Activated naive CD8-positive, alpha-beta T cell treated with anti-CD3 and anti-CD28 coated beads, Interleukin-2, amount 10 ng/mL, durations not matched to agents 7 days and 5 days (primary cell): ENCODE measurements around the gene HMCES. TPM values are rescaled to one million over a fixed set of nuclear protein-coding genes. Genes with fewer than 3 reads are reported as not detected.
A peak's percentile ranks its signal among the peaks of the same experiment; 100 is the strongest.
"Not testable (repeated sequence)": the region's sequence is repeated elsewhere in the genome, so short reads cannot be mapped to it uniquely, and the experiment has no call there.

Experiments
- ATAC-seq: fragments of 150-1000 bp; cut with Tn5 transposase; one replicate; pipeline ENCODE4 v1.10.0; 2021; ENCODE audit warnings: low read depth, moderate library complexity
- POLR2A ChIA-PET: fragments of 350-600 bp; sonication (Branson Sonifier 250); formaldehyde crosslinking; loops from one replicate; lab custom pipeline; 2021; ENCODE audit warnings: antibody characterized with exemption; lab: Charles Lee
- DNase-seq: peaks from one replicate; pipeline ENCODE4 v3.0.0; 2021
- H3K27ac Mint-ChIP-seq: one replicate; pipeline ENCODE4 v1.8.0; 2022; ENCODE audit warnings: mild to moderate bottlenecking, mixed read lengths
- H3K27me3 Mint-ChIP-seq: one replicate; pipeline ENCODE4 v1.8.0; 2022; ENCODE audit warnings: mild to moderate bottlenecking, moderate library complexity, mixed read lengths
- H3K36me3 Mint-ChIP-seq: one replicate; pipeline ENCODE4 v1.8.0; 2021; ENCODE audit warnings: mild to moderate bottlenecking, mixed read lengths
- H3K4me1 Mint-ChIP-seq: one replicate; pipeline ENCODE4 v1.8.0; 2021; ENCODE audit warnings: mixed read lengths
- H3K4me3 Mint-ChIP-seq: one replicate; pipeline ENCODE4 v1.8.0; 2022; ENCODE audit warnings: mild to moderate bottlenecking, moderate library complexity, mixed read lengths
- H3K9me3 Mint-ChIP-seq: one replicate; pipeline ENCODE4 v1.8.0; 2021; ENCODE audit warnings: mixed read lengths
- total RNA-seq, 2 experiments: library from RNA; stranded (reverse); gene quantifications; one replicate each; pipeline ENCODE4 v1.2.3, GENCODE V29; 2021

The HMCES gene
- total RNA-seq, 2 experiments from 2014 or later = 59.7 to 60.8 TPM

DNA sequence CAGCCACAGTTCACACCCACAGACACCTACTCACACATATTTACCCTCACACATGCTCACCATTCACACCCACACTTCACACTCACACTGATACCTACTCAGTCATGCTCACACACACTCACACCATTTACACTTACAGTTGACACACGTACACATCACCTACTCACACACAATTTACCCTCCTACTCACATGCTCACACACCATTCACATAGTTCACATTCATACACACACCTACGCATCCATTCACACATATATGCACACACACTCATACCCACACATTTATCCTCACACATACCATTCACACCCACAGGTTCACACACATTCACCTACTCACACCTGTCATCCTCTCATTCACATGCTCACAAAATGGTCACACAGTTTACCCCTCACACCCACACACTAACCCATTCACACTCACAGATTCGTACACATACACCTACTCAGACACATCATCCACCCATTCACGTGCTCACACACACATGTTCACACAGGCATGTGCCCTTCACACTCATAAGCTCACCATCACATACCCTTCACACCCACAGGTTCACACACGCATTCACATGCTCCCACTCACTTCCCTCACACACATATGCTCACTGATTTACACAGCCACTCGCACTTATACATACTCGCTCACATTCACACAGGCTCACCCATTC, 42.3 kb downstream of the HMCES start:
- ATAC-seq (no peak), DNase-seq (no peak)
- peaks cover 2% of the 10 kb centered on the region for H3K4me1 Mint-ChIP-seq
- no peaks in the 10 kb centered on the region for H3K27me3 Mint-ChIP-seq
- no peak overlapping the region for H3K4me3 Mint-ChIP-seq
- no peaks in the 10 kb centered on the region for H3K9me3 Mint-ChIP-seq
- H3K27ac Mint-ChIP-seq = no peak overlapping the region
- H3K36me3 Mint-ChIP-seq = no peaks in the 10 kb centered on the region
- POLR2A ChIA-PET = no interaction called here

- Mint-ChIP-seq H3K4me1 (peaks cover 2% of the 10 kb centered on the region), H3K36me3 (no peaks in the 10 kb centered on the region), H3K27me3 (no peaks in the 10 kb centered on the region), H3K9me3 (no peaks in the 10 kb centered on the region), H3K4me3 (no peak overlapping the region), H3K27ac (no peak overlapping the region)
- POLR2A ChIA-PET = no interaction called here
- ATAC-seq = no peak
- DNase-seq = no peak
These were observed 43.2 kb downstream of the HMCES start for GRCh38 chr3:129321887-129322286.

DNA sequence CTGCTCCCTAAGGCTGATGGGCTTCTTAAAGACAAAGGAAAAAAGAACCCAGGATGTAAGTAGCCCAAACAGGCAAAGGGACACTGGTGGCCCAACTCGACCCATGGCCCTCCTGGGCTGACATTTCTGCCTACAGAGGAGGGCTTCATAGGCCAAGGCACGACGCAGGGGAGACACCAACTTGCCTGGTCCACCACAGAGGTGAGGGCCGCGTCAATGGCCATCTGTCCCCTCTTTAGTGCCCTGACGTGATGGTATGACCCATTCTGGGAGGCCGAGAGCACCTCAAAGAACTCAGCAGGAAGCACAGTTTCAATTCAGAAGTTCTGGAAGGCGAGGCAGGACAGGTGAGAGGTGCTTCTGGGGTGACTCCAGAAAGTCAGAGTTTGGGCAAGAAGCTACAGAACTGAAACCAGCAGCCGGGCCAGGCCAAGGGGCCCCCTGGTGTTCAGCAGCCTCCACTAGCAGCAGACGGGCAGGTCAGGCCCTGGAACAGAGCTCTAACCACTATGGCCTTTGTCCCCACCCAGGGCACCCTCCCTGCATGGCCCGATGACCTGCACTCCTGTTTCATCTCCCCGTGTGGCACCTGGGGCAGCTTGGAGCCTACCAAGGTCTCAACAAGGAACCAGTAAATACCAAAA, 45.1 kb downstream of the HMCES start:
- POLR2A ChIA-PET = interaction anchor here (1.0 kb wide), 1 partner anchor 8 kb away, joined by 3 read pairs; a partner anchor contains a TSS
- no peak overlapping the region for H3K4me3 Mint-ChIP-seq
- no peak overlapping the region for H3K27ac Mint-ChIP-seq
- H3K4me1 Mint-ChIP-seq = no peaks in the 10 kb centered on the region
- DNase-seq = no peak
- H3K27me3 Mint-ChIP-seq = peaks cover 2% of the 10 kb centered on the region
- no peaks in the 10 kb centered on the region for H3K9me3 Mint-ChIP-seq
- ATAC-seq = no peak
- H3K36me3 Mint-ChIP-seq = no peaks in the 10 kb centered on the region

- DNase-seq (no peak), ATAC-seq (no peak)
- H3K36me3 Mint-ChIP-seq = no peaks in the 10 kb centered on the region
- peaks cover 2% of the 10 kb centered on the region for H3K27me3 Mint-ChIP-seq
- no peaks in the 10 kb centered on the region for H3K9me3 Mint-ChIP-seq
- no peaks in the 10 kb centered on the region for H3K4me1 Mint-ChIP-seq
- no peak overlapping the region for H3K27ac Mint-ChIP-seq
- H3K4me3 Mint-ChIP-seq = no peak overlapping the region
- POLR2A ChIA-PET = interaction anchor here (0.5 to 3.5 kb wide), 2 partner anchors 9 to 16 kb away, joined by 5 to 21 read pairs; a partner anchor contains a TSS
These were observed 46.2 kb downstream of the HMCES start for GRCh38 chr3:129324855-129325254.

GRCh38 chr3:129325383-129325782, 46.7 kb downstream of the HMCES start:
- no peaks in the 10 kb centered on the region for H3K36me3 Mint-ChIP-seq
- H3K27ac Mint-ChIP-seq = no peak overlapping the region
- ATAC-seq (no peak), DNase-seq (no peak)
- POLR2A ChIA-PET = interaction anchor here (0.5 to 3.5 kb wide), 2 partner anchors 9 to 17 kb away, joined by 5 to 21 read pairs; a partner anchor contains a TSS
- peaks cover 2% of the 10 kb centered on the region for H3K27me3 Mint-ChIP-seq
- H3K4me1 Mint-ChIP-seq = no peaks in the 10 kb centered on the region
- no peak overlapping the region for H3K4me3 Mint-ChIP-seq
- no peaks in the 10 kb centered on the region for H3K9me3 Mint-ChIP-seq

GRCh38 chr3:129326138-129326537, 47.5 kb downstream of the HMCES start:
- DNase-seq (no peak), ATAC-seq (no peak)
- POLR2A ChIA-PET = interaction anchor here (3.5 kb wide), 1 partner anchor 10 kb away, joined by 21 read pairs; a partner anchor contains a TSS
- no peak overlapping the region for H3K27ac Mint-ChIP-seq
- H3K36me3 Mint-ChIP-seq = no peaks in the 10 kb centered on the region
- peaks cover 2% of the 10 kb centered on the region for H3K27me3 Mint-ChIP-seq
- H3K9me3 Mint-ChIP-seq = no peaks in the 10 kb centered on the region
- H3K4me3 Mint-ChIP-seq = no peak overlapping the region
- H3K4me1 Mint-ChIP-seq = no peaks in the 10 kb centered on the region

DNA sequence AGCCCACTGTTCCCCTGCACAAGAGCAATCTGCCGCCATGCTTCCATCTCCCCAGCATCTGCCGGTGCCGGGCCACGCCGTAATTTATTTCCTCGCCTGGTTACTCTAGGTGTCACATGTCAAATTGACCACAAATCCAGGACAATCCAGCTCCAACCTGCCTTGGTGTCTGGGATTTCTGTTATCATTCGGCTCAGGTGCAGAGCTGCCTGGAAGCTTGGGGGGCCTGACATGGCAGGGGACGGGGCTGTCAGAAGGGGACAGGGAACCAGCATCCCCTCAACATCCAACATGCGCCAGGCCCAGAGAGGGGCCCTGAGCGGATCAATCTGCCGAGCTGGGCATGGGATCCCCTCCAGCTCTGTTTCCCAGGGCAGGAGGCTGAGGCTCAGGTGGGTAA, 47.9 kb downstream of the HMCES start:
- POLR2A ChIA-PET = interaction anchor here (3.5 kb wide), 1 partner anchor 10 kb away, joined by 21 read pairs; a partner anchor contains a TSS
- no peak for ATAC-seq
- H3K27ac Mint-ChIP-seq = no peak overlapping the region
- no peaks in the 10 kb centered on the region for H3K4me1 Mint-ChIP-seq
- peaks cover 2% of the 10 kb centered on the region for H3K27me3 Mint-ChIP-seq
- H3K4me3 Mint-ChIP-seq = no peak overlapping the region
- no peak for DNase-seq
- no peaks in the 10 kb centered on the region for H3K9me3 Mint-ChIP-seq
- H3K36me3 Mint-ChIP-seq = no peaks in the 10 kb centered on the region

GRCh38 chr3:129327510-129327909, 48.8 kb downstream of the HMCES start:
- no peaks in the 10 kb centered on the region for H3K4me1 Mint-ChIP-seq
- peaks cover 4% of the 10 kb centered on the region for H3K27me3 Mint-ChIP-seq
- no peak overlapping the region for H3K27ac Mint-ChIP-seq
- ATAC-seq = no peak
- POLR2A ChIA-PET = interaction anchor here (0.7 to 3.5 kb wide), 2 partner anchors 11 to 103 kb away, joined by 4 to 21 read pairs; a partner anchor contains a TSS
- H3K4me3 Mint-ChIP-seq = no peak overlapping the region
- no peaks in the 10 kb centered on the region for H3K9me3 Mint-ChIP-seq
- no peaks in the 10 kb centered on the region for H3K36me3 Mint-ChIP-seq
- DNase-seq = no peak

- Mint-ChIP-seq H3K36me3 (no peaks in the 10 kb centered on the region), H3K4me3 (no peak overlapping the region), H3K4me1 (no peaks in the 10 kb centered on the region), H3K9me3 (no peaks in the 10 kb centered on the region), H3K27me3 (peaks cover 4% of the 10 kb centered on the region), H3K27ac (no peak overlapping the region)
- DNase-seq (no peak), ATAC-seq (no peak)
- POLR2A ChIA-PET = interaction anchor here (1.7 kb wide), 1 partner anchor 14 kb away, joined by 8 read pairs; a partner anchor contains a TSS
These were observed 51.2 kb downstream of the HMCES start for GRCh38 chr3:129329858-129330257.

GRCh38 chr3:129330409-129330808, 51.7 kb downstream of the HMCES start:
- no peaks in the 10 kb centered on the region for H3K4me1 Mint-ChIP-seq
- peaks cover 4% of the 10 kb centered on the region for H3K27me3 Mint-ChIP-seq
- no peak for DNase-seq
- H3K27ac Mint-ChIP-seq = no peak overlapping the region
- no peak overlapping the region for H3K4me3 Mint-ChIP-seq
- POLR2A ChIA-PET = interaction anchor here (1.7 kb wide), 1 partner anchor 14 kb away, joined by 8 read pairs; a partner anchor contains a TSS
- no peaks in the 10 kb centered on the region for H3K36me3 Mint-ChIP-seq
- H3K9me3 Mint-ChIP-seq = no peaks in the 10 kb centered on the region
- ATAC-seq = no peak

- no peaks in the 10 kb centered on the region for H3K36me3 Mint-ChIP-seq
- H3K27ac Mint-ChIP-seq = no peak overlapping the region
- peaks cover 4% of the 10 kb centered on the region for H3K27me3 Mint-ChIP-seq
- no peaks in the 10 kb centered on the region for H3K9me3 Mint-ChIP-seq
- no peak overlapping the region for H3K4me3 Mint-ChIP-seq
- ATAC-seq = no peak
- no peaks in the 10 kb centered on the region for H3K4me1 Mint-ChIP-seq
- POLR2A ChIA-PET = no interaction called here
- no peak for DNase-seq
These were observed 55.2 kb downstream of the HMCES start for GRCh38 chr3:129333891-129334290.

DNA sequence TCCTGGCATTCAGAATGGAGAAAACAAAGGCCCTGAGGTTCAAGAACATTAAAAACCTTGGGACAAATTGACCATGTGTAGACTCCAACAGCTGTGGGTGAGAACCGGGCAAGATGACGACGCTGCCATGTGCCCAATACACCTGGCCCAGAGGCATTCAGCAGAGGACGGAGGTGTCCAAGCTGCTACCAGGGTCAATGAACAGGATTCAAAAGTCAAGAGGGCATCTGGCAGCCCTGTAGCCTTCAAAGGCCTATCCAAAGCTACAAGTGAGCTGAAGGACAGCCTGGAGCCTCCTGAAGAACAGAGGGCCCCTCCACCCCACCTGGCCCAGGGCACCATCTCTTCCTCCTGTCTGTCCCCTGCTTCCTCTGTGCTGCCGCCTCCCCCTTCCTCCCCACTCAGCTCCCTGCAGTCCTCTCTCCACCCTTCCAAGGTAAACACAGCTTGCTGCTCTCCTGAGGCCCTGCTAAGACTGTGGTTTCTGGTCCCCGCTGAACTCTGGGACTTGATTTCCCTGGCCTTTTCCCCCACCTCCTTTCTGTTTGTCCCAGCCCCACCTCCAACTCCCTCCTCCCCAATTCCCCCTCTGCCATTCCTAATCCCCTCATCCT, 57.5 kb downstream of the HMCES start:
- no peak for DNase-seq
- no peak for ATAC-seq
- no peaks in the 10 kb centered on the region for H3K9me3 Mint-ChIP-seq
- no peak overlapping the region for H3K4me3 Mint-ChIP-seq
- no peak overlapping the region for H3K27ac Mint-ChIP-seq
- no peaks in the 10 kb centered on the region for H3K36me3 Mint-ChIP-seq
- no peaks in the 10 kb centered on the region for H3K4me1 Mint-ChIP-seq
- POLR2A ChIA-PET = interaction anchor here (1.2 kb wide), 1 partner anchor 20 kb away, joined by 3 read pairs; a partner anchor contains a TSS
- H3K27me3 Mint-ChIP-seq = peaks cover 4% of the 10 kb centered on the region

- POLR2A ChIA-PET, H3K27me3 Mint-ChIP-seq, DNase-seq, H3K4me1 Mint-ChIP-seq, H3K4me3 Mint-ChIP-seq, H3K9me3 Mint-ChIP-seq, H3K36me3 Mint-ChIP-seq, ATAC-seq: not testable (repeated sequence)
- H3K27ac Mint-ChIP-seq = peak overlapping the region; percentile 43
These were observed 59.0 kb downstream of the HMCES start for GRCh38 chr3:129337719-129338118.
